Fibroblast of lung (primary cell): Measurements from ENCODE around the gene WSCD1. TPM values are rescaled to one million over a fixed set of nuclear protein-coding genes. Genes with fewer than 3 reads are reported as not detected.

Experiments used
- DNase-seq, 2 donors: peaks; one replicate each; pipeline versions ENCODE4 v3.0.0 to v3.0.0-alpha.2; 2010; ENCODE audit warnings: low read depth in 2 of 2
- H2AFZ ChIP-seq: 2 replicates; pipeline ENCODE4 v1.5.1; 2012; ENCODE audit warnings: low read length, control low read depth, inconsistent platforms
- H3K27ac ChIP-seq: 2 replicates; pipeline ENCODE4 v1.5.1; 2011; ENCODE audit warnings: low read length, control low read depth; ENCODE audit not compliant: insufficient read depth
- H3K27me3 ChIP-seq: 2 replicates; pipeline ENCODE4 v1.5.1; 2011; ENCODE audit warnings: mild to moderate bottlenecking, low read length; ENCODE audit not compliant: control insufficient read depth, insufficient read depth
- H3K36me3 ChIP-seq: 2 replicates; pipeline ENCODE4 v1.5.1; 2011; ENCODE audit warnings: low read length; ENCODE audit not compliant: control insufficient read depth, insufficient read depth
- H3K4me1 ChIP-seq: 2 replicates; pipeline ENCODE4 v1.5.1; 2011; ENCODE audit warnings: low read length; ENCODE audit not compliant: control insufficient read depth, insufficient read depth; ENCODE audit errors: extremely low read depth
- H3K4me2 ChIP-seq: 2 replicates; pipeline ENCODE4 v1.5.1; 2011; ENCODE audit warnings: low read length, control low read depth; ENCODE audit not compliant: insufficient read depth; ENCODE audit errors: extremely low read depth
- H3K4me3 ChIP-seq, 4 experiments: fragments of 200-600 bp in 1 of 4; sonication (generic) in 1 of 4; replicated peaks in 1 of 4; 2 replicates each; pipeline ENCODE4 v1.5.1; 2011 to 2016; ENCODE audit warnings: low read length in 4 of 4, low read depth in 3 of 4, mild to moderate bottlenecking in 3 of 4, control low read depth in 2 of 4, inconsistent platforms in 1 of 4, mixed read lengths in 1 of 4; ENCODE audit not compliant: insufficient read depth in 1 of 4; ENCODE audit errors: control extremely low read depth in 1 of 4
- H3K79me2 ChIP-seq: 2 replicates; pipeline ENCODE4 v1.5.1; 2012; ENCODE audit warnings: mild to moderate bottlenecking, low read length, inconsistent platforms; ENCODE audit not compliant: control insufficient read depth, insufficient read depth
- H3K9ac ChIP-seq: 2 replicates; pipeline ENCODE4 v1.5.1; 2011; ENCODE audit warnings: mild to moderate bottlenecking, low read length, control low read depth; ENCODE audit not compliant: insufficient read depth
- H3K9me3 ChIP-seq: 2 replicates; pipeline ENCODE4 v1.5.1; 2012; ENCODE audit warnings: low read depth, low read length; ENCODE audit not compliant: control insufficient read depth, insufficient read depth
- H4K20me1 ChIP-seq: 2 replicates; pipeline ENCODE4 v1.5.1; 2011; ENCODE audit warnings: low read length; ENCODE audit not compliant: control insufficient read depth, insufficient read depth; ENCODE audit errors: extremely low read depth
- CTCF ChIP-seq, 2 donors: IDR thresholded peaks in 1 of 2; conservative IDR thresholded peaks in 1 of 2; 1 replicate in 1 of 2; 2 replicates in 1 of 2; pipeline ENCODE4 v1.5.1; 2011 to 2012; ENCODE audit warnings: low read length in 2 of 2, control low read depth in 1 of 2, inconsistent platforms in 1 of 2, low read depth in 1 of 2, mild to moderate bottlenecking in 1 of 2
- EZH2 ChIP-seq: IDR thresholded peaks from 2 replicates; pipeline ENCODE4 v1.5.1; 2012; ENCODE audit warnings: low read length, control low read depth, mild to moderate bottlenecking; ENCODE audit errors: missing control alignments
- polyA plus RNA-seq, 2 donors: library from polyadenylated mRNA; depleted of rRNA in 1 of 2; stranded (reverse) in 1 of 2; unstranded in 1 of 2; fragments of >200 nt; gene quantifications; 2 replicates each; pipeline ENCODE4 v1.2.1, GENCODE V29; 2011 to 2012; ENCODE audit warnings: missing spikeins in 1 of 2
- total RNA-seq: library from RNA; depleted of rRNA; stranded (reverse); fragments of >200 nt; gene quantifications from 2 replicates; pipeline ENCODE4 v1.2.1, GENCODE V29; 2014

WSCD1 gene
- total and polyA plus RNA-seq, 2 donors (not counting 1 experiment from before 2014, with no cell fraction given): 0.56 to 0.83 TPM

GRCh38 chr17:6023036-6023831, 46.9 kb upstream of the WSCD1 start:
- H3K4me3 ChIP-seq: no peak overlapping the region
- TF ChIP-seq CTCF (conservative IDR thresholded peaks at IDR 0.05 in 1 of 2, IDR thresholded peaks at IDR 0.05 in 1 of 2; ENCODE audit: low read depth in 1 of 2, low read length in 2 of 2) (no peak), EZH2 (no peak)
- no peaks in the 10 kb centered on the region for H3K79me2 ChIP-seq
- no peak overlapping the region for H3K9ac ChIP-seq
- no peaks in the 10 kb centered on the region for H3K27me3 ChIP-seq
- H3K4me1 ChIP-seq: no peaks in the 10 kb centered on the region
- DNase-seq: no peak
- no peak overlapping the region for H3K4me2 ChIP-seq
- H3K36me3 ChIP-seq: no peaks in the 10 kb centered on the region
- H2AFZ ChIP-seq: no peak overlapping the region
- H3K9me3 ChIP-seq: no peaks in the 10 kb centered on the region
- H3K27ac ChIP-seq: no peak overlapping the region
- H4K20me1 ChIP-seq: no peaks in the 10 kb centered on the region

- no peak overlapping the region for H2AFZ ChIP-seq
- H3K27ac ChIP-seq: no peak overlapping the region
- DNase-seq: no peak
Observed at GRCh38 chr17:6024576-6024975, 45.6 kb upstream of the WSCD1 start.

More at GRCh38 chr17:6024576-6024975, 45.6 kb upstream of the WSCD1 start:
- H3K4me1 ChIP-seq: no peaks in the 10 kb centered on the region
- no peak overlapping the region for H3K4me2 ChIP-seq
- no peak overlapping the region for H3K4me3 ChIP-seq
- TF ChIP-seq EZH2: no peak
- no peak for TF ChIP-seq CTCF (conservative IDR thresholded peaks at IDR 0.05 in 1 of 2, IDR thresholded peaks at IDR 0.05 in 1 of 2; ENCODE audit: low read depth in 1 of 2, low read length in 2 of 2)
- H3K27me3 ChIP-seq: no peaks in the 10 kb centered on the region
- no peaks in the 10 kb centered on the region for H3K9me3 ChIP-seq
- H3K36me3 ChIP-seq: no peaks in the 10 kb centered on the region
- no peaks in the 10 kb centered on the region for H3K79me2 ChIP-seq
- no peak overlapping the region for H3K9ac ChIP-seq
- no peaks in the 10 kb centered on the region for H4K20me1 ChIP-seq
